Measurements from ENCODE around the gene VWA7.
A peak's percentile ranks its signal among the peaks of the same experiment; 100 is the strongest.
"Not testable (repeated sequence)": the region's sequence is repeated elsewhere in the genome, so short reads cannot be mapped to it uniquely, and the experiment has no call there.

VWA7 gene, protein sequence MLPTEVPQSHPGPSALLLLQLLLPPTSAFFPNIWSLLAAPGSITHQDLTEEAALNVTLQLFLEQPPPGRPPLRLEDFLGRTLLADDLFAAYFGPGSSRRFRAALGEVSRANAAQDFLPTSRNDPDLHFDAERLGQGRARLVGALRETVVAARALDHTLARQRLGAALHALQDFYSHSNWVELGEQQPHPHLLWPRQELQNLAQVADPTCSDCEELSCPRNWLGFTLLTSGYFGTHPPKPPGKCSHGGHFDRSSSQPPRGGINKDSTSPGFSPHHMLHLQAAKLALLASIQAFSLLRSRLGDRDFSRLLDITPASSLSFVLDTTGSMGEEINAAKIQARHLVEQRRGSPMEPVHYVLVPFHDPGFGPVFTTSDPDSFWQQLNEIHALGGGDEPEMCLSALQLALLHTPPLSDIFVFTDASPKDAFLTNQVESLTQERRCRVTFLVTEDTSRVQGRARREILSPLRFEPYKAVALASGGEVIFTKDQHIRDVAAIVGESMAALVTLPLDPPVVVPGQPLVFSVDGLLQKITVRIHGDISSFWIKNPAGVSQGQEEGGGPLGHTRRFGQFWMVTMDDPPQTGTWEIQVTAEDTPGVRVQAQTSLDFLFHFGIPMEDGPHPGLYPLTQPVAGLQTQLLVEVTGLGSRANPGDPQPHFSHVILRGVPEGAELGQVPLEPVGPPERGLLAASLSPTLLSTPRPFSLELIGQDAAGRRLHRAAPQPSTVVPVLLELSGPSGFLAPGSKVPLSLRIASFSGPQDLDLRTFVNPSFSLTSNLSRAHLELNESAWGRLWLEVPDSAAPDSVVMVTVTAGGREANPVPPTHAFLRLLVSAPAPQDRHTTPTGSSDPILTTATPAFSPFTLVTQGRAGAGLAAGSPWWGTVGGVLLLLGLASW

DNA sequence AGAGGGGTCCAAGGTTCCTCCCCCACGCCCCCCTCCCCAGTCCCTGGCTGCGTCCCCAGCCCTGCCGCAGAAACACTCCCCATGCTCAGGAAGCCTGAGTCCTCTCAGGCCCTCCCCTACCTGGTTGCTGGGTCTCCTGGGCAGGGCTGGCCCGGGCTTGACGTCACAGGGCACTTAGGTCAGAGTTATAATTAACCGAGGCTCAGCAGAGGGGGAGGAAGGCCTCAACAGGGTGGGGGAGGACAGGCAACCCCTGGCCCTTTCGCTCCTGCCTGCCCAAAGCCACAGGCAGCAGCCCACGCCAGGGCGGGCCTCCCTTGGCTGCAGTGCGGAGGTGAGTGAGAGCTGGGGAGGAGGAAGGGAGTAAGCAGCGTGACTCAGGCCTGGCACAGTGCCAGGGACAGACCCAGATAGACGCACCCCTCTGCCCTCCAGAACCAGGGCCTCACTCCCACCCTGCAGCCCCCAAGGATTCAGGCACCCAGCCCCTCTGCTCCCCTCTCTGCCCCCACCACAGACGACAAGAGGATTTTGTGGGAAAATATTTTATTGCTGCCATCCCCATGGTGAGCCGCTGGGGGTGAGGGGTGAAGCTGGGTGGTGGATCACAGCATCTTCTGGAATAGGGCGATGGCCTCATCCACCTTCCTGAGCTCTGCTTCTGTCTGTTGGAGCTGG, at the start of gene VWA7:
TSS of gene VWA7 (minus strand) at position 340 of the 678 bp plus-strand sequence. CDS start 549 bp downstream, outside the sequence.
- H3K4me3 ChIP-seq (replicated peaks in 1 of 2; ENCODE audit: low read depth in 2 of 2, low read length in 2 of 2), result no peak within 1 kb of the TSS
- peak; percentile 73 to 85 for DNase-seq (ENCODE audit: low read depth in 2 of 2)
- TF ChIP-seq, protein P1, sequence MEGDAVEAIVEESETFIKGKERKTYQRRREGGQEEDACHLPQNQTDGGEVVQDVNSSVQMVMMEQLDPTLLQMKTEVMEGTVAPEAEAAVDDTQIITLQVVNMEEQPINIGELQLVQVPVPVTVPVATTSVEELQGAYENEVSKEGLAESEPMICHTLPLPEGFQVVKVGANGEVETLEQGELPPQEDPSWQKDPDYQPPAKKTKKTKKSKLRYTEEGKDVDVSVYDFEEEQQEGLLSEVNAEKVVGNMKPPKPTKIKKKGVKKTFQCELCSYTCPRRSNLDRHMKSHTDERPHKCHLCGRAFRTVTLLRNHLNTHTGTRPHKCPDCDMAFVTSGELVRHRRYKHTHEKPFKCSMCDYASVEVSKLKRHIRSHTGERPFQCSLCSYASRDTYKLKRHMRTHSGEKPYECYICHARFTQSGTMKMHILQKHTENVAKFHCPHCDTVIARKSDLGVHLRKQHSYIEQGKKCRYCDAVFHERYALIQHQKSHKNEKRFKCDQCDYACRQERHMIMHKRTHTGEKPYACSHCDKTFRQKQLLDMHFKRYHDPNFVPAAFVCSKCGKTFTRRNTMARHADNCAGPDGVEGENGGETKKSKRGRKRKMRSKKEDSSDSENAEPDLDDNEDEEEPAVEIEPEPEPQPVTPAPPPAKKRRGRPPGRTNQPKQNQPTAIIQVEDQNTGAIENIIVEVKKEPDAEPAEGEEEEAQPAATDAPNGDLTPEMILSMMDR (IDR thresholded peaks at IDR 0.05; ENCODE audit: low read depth, low read length), result no peak

DNA sequence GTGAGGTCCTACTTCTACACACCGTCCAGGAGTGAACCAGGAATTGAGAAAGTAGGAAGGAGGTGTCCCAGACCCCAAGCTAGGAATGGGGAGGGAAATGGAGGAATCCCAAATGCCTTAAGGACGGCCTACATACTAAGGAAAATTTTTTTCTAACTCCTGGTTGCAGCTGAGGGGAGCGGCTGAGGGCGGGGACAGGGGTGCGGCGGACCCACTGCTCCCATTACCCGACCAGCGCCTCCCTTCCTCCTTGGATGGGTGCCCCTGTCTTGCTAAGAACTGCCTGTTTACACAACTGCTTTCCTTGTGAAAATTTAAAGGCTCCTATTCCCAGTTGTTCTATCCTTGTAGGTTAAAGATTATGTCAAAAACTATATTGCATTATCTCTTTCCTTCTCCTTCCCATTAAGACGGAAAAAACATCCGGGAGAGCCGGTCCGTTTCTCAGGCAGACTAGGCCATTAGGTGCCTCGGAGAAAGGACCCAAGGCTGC, 49.7 kb upstream of the VWA7 start:
- TF ChIP-seq, protein P1 (IDR thresholded peaks at IDR 0.05; ENCODE audit: low read depth, low read length), result no peak

DNA sequence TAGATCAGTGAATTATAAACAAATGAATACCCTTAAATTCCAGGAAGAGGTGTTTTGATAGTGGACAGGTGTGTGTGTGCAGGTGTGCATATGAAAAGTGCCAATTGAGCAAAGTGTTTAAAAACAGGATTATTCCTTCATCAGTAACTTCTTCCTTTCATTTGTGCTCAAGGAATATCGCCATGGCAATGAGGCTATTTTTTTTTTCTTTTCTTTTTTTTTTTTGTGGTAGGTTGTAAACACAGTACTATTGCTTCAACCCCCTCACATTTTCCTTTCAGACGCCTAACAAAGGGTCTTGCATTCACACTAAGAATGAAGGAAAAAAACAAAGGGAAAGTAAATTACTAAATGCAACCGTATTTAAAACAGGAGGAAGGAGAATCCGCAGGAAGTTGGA, 48.4 kb upstream of the VWA7 start:
- DNase-seq (ENCODE audit: low read depth in 2 of 2), result no peak

More for the DNA sequence above, 49.7 kb upstream of the VWA7 start:
- DNase-seq (ENCODE audit: low read depth in 2 of 2), result peak in 1 of 2 donors; percentile 97
- peak overlapping the region; percentile 13 to 78 for H3K4me3 ChIP-seq (replicated peaks in 1 of 2; ENCODE audit: low read depth in 2 of 2, low read length in 2 of 2)

DNA sequence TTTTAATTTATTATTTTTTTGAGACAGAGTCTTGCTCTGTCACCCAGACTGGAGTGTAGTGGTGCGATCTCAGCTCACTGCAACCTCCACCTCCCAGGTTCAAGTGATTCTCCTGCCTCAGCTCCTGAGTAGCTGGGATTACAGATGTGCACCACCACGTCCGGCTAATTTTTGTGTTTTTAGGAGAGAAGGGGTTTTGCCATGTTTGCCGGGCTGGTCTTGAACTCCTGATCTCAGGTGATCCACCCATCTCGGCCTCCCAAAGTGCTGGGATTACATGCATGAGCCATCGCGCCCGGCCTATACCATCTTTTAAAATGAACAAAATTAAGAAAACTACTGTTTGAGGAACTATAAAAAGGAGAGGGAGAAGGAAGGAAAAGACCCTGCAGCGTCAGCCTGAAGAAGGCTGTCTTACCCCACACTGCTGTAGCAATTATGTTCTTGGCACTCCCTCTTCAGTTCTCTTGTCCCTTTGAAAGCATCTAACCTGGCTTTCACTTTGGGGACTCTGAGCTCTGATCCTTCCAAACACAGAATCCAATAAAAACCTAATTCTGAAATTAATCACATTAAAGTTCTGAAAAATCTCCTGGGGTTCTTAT, 46.6 kb upstream of the VWA7 start:
- not testable (repeated sequence) for DNase-seq (ENCODE audit: low read depth in 2 of 2)

More for the DNA sequence above, 48.4 kb upstream of the VWA7 start:
- H3K4me3 ChIP-seq (replicated peaks in 1 of 2; ENCODE audit: low read depth in 2 of 2, low read length in 2 of 2), result no peak overlapping the region
- TF ChIP-seq, protein P1 (IDR thresholded peaks at IDR 0.05; ENCODE audit: low read depth, low read length), result no peak

DNA sequence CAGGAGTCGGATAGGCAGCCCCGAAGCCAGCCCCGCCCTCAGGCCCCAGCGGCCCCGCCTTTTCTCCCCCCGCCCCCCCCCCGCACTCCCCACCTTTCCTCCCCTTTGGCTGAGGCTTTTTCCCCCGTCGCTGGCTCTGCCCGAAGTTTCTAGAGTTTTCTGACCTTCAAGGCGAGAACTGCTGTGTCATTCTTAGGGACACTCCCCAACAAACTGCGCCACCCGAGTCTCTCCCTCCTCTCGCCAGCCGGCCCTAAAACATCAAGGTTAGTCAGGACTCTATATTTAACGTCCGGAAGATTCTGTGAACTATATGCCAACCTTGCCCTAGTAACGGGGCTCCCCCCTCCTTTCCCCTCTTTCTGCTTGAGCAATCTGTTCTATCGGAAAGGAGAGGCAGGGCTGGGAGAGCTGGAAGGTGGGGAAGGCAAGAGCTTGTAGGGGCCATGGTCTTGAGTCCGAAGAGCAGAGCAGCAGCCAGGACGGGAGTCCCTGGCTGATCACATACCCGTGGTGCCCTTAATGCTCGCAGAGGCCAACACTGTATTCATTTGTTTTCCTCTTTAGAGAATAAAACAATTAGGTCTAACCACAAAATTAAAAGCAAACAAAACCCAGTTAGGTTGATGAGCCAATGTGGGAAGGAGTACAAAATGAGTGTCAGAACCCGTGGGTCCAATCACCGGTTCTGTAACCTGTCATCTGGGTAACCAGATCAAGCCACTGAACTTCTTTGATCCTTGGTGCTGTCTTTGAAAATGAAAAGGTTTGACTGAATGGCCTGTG, 45.1 kb upstream of the VWA7 start:
- H3K4me3 ChIP-seq (replicated peaks in 1 of 2; ENCODE audit: low read depth in 2 of 2, low read length in 2 of 2), result peak overlapping the region; percentile 54 to 57
- TF ChIP-seq, protein P1 (IDR thresholded peaks at IDR 0.05; ENCODE audit: low read depth, low read length), result no peak
- peak; percentile 91 for DNase-seq (ENCODE audit: low read depth in 2 of 2)

More for the DNA sequence above, 46.6 kb upstream of the VWA7 start:
- H3K4me3 ChIP-seq (replicated peaks in 1 of 2; ENCODE audit: low read depth in 2 of 2, low read length in 2 of 2), result not testable (repeated sequence)

DNA sequence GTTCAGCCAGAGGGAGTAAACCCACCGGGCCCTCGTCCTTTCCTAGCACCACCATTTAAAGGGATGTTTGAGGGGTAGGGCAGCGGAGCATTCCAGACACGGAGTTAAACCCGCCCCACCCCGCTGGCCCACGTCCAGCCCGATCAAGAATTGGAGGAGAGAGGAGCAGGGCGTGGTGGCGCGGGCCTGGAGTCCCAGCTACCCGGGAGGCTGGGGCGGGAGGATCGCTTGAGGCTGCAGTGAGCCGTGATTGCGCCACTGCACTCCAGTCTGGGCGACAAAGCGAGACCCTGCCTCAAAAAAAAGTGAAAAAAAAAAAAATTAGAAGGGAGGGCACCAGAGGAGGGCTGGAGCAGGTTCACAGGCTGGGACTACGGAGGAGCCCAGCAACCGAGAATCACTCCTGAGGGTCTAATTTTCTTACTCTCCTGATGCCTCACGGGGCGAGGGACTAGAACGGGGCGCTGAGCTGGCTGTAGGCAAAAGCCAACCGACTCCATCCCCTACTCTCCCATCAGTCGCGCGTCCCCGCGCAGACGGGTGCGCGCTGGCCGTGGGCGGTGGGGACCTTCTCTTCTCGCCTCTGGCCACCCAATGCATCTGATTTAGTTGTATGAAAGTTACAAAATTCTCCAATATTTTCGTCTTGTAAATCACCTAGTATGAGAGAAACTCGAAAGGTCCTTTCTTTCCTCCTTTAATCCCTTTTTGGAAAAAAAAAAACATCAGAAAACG, 44.3 kb upstream of the VWA7 start:
- TF ChIP-seq, protein P1 (IDR thresholded peaks at IDR 0.05; ENCODE audit: low read depth, low read length), result no peak

DNA sequence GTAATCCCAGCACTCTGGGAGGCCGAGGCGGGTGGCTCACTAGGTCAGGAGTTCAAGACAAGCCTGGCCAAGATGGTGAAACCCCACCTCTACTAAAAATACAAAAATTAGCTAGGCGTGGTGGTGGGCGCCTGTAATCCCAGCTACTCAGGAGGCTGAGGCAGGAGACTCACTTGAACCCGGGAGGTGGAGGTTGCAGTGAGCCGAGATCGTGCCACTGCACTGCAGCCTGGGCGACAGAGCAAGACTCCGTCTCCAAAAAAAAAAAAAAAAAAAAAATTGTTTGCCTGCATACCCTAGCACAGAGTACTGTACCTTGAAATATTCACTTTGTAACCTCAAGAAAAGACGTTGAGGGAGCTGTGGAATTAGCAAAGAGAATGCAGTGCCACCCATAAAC, 43.3 kb upstream of the VWA7 start:
- not testable (repeated sequence) for H3K4me3 ChIP-seq (replicated peaks in 1 of 2; ENCODE audit: low read depth in 2 of 2, low read length in 2 of 2); DNase-seq (ENCODE audit: low read depth in 2 of 2)

More for the DNA sequence above, 44.3 kb upstream of the VWA7 start:
- peak overlapping the region; percentile 54 to 57 for H3K4me3 ChIP-seq (replicated peaks in 1 of 2; ENCODE audit: low read depth in 2 of 2, low read length in 2 of 2)
- peak; percentile 36 to 49 for DNase-seq (ENCODE audit: low read depth in 2 of 2)

Data from cardiac fibroblast (primary cell).